H1 (cell line): ENCODE results near the gene PDE1A.
"Not testable (repeated sequence)": the region's sequence is repeated elsewhere in the genome, so short reads cannot be mapped to it uniquely, and the experiment has no call there.

ENCODE experiments used
- ASH2L ChIP-seq: fragments of 200-600, 300-600 bp; sonication (generic); IDR thresholded peaks from one replicate; pipeline ENCODE4 v1.7.1; 2017; ENCODE audit warnings: low read length
- EP300 ChIP-seq, 2 experiments: IDR thresholded peaks; 1 replicate in 1 of 2; 2 replicates in 1 of 2; pipeline ENCODE4 v1.6.1; 2011 to 2012; ENCODE audit warnings: low read depth in 2 of 2, low read length in 2 of 2, mild to moderate bottlenecking in 2 of 2, borderline replicate concordance in 1 of 2, inconsistent platforms in 1 of 2, moderate library complexity in 1 of 2
- EZH2 ChIP-seq: fragments of 200-600 bp; sonication (generic); IDR thresholded peaks from 2 replicates; pipeline ENCODE4 v1.7.1; 2012; ENCODE audit warnings: low read depth, mild to moderate bottlenecking, moderate library complexity, low read length, inconsistent platforms; ENCODE audit not compliant: severe bottlenecking

DNA sequence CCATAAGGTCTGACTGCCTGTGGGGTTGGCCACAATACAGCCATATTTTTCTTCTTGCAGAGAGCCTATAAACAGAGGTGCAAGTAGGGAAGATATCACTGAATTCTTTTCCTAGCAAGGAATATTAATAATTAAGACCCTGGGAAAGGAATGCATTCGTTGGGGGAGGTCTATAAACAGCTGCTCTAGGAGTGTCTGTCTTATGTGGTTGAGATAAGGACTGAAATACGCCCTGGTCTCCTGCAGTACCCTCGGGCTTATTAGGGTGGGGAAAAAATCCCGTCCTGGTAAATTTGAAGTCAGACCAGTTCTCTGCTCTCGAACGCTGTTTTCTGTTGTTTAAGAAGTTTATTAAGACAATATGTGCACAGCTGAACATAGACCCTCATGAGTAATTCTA lies 150.2 kb downstream of the PDE1A start:
- peak in 1 of 2 experiments; percentile 80; a peak in 1 of 3 replicates for TF ChIP-seq EP300 (IDR thresholded peaks at IDR 0.05; ENCODE audit: borderline replicate concordance in 1 of 2, low read depth in 2 of 2, low read length in 2 of 2)
- TF ChIP-seq ASH2L, EZH2: not testable (repeated sequence)
